GM23338 (cell line): ENCODE results near the gene EEF1A1. TPM values are rescaled to one million over a fixed set of nuclear protein-coding genes. Genes with fewer than 3 reads are reported as not detected.
A peak's percentile ranks its signal among the peaks of the same experiment; 100 is the strongest.

ENCODE experiments used
- ATAC-seq: fragments of 200-7000 bp; cut with Tn5 transposase; 3 replicates; pipeline ENCODE4 v1.9.1; 2020
- DNase-seq: peaks from one replicate; pipeline ENCODE4 v3.0.0-alpha.2; 2015; ENCODE audit warnings: low spot score
- H2AFZ ChIP-seq: fragments of 200-600 bp; sonication (generic); 2 replicates; pipeline ENCODE4 v1.8.0; 2016; ENCODE audit warnings: antibody characterized with exemption, mild to moderate bottlenecking, moderate library complexity
- H3F3A ChIP-seq: fragments of 200-600 bp; sonication (generic); replicated peaks from 2 replicates; pipeline ENCODE4 v1.8.0; 2017; ENCODE audit warnings: antibody characterized with exemption, mixed run types, low read depth
- H3K27ac ChIP-seq: fragments of 200-600 bp; sonication (generic); 2 replicates; pipeline ENCODE4 v1.6.1; 2016; ENCODE audit warnings: low read depth
- H3K27me3 ChIP-seq: fragments of 200-600 bp; sonication (generic); 2 replicates; pipeline ENCODE4 v1.8.0; 2016; ENCODE audit warnings: mild to moderate bottlenecking, mixed run types, moderate library complexity; ENCODE audit not compliant: insufficient read depth
- H3K36me3 ChIP-seq: fragments of 200-600 bp; sonication (generic); 2 replicates; pipeline ENCODE4 v1.8.0; 2016; ENCODE audit warnings: mild to moderate bottlenecking; ENCODE audit not compliant: insufficient read depth
- H3K4me1 ChIP-seq: fragments of 200-600 bp; sonication (generic); 2 replicates; pipeline ENCODE4 v1.8.0; 2016; ENCODE audit warnings: mild to moderate bottlenecking, moderate library complexity; ENCODE audit not compliant: insufficient read depth
- H3K4me2 ChIP-seq: fragments of 200-600 bp; sonication (generic); 2 replicates; pipeline ENCODE4 v1.7.1; 2017; ENCODE audit warnings: mixed run types
- H3K4me3 ChIP-seq: fragments of 200-600 bp; sonication (generic); 2 replicates; pipeline ENCODE4 v1.6.1; 2016; ENCODE audit warnings: mixed run types
- H3K79me2 ChIP-seq: fragments of 200-600 bp; sonication (generic); replicated peaks from 2 replicates; pipeline ENCODE4 v1.8.0; 2017; ENCODE audit warnings: mild to moderate bottlenecking; ENCODE audit not compliant: insufficient read depth
- H3K9me2 ChIP-seq: fragments of 200-600 bp; sonication (generic); 2 replicates; pipeline ENCODE4 v1.8.0; 2017; ENCODE audit not compliant: insufficient read depth
- H4K20me1 ChIP-seq: fragments of 200-600 bp; sonication (generic); replicated peaks from 2 replicates; pipeline ENCODE4 v1.8.0; 2017; ENCODE audit warnings: mild to moderate bottlenecking; ENCODE audit not compliant: insufficient read depth
- H3K27ac Mint-ChIP-seq: 2 replicates; pipeline ENCODE4 v1.8.0; 2020; ENCODE audit warnings: inconsistent platforms, mild to moderate bottlenecking, moderate library complexity, mixed read lengths
- H3K27me3 Mint-ChIP-seq: 3 replicates; pipeline ENCODE4 v1.8.0; 2022; ENCODE audit warnings: low read depth, mild to moderate bottlenecking, moderate library complexity, mixed read lengths, inconsistent platforms; ENCODE audit not compliant: insufficient read depth, poor library complexity
- H3K36me3 Mint-ChIP-seq: 3 replicates; pipeline ENCODE4 v1.8.0; 2021; ENCODE audit warnings: low read depth, mild to moderate bottlenecking, inconsistent platforms, moderate library complexity, mixed read lengths
- H3K4me1 Mint-ChIP-seq: 3 replicates; pipeline ENCODE4 v1.8.0; 2020; ENCODE audit warnings: mild to moderate bottlenecking, inconsistent platforms, mixed read lengths
- H3K4me3 Mint-ChIP-seq: 3 replicates; pipeline ENCODE4 v1.8.0; 2021; ENCODE audit warnings: moderate library complexity, mild to moderate bottlenecking, inconsistent platforms, mixed read lengths
- H3K9me3 Mint-ChIP-seq: 3 replicates; pipeline ENCODE4 v1.8.0; 2020; ENCODE audit warnings: moderate library complexity, mild to moderate bottlenecking, inconsistent platforms, mixed read lengths
- CTCF ChIP-seq, 2 experiments: fragments of 200-600 bp in 1 of 2; sonication (generic) in 1 of 2; conservative IDR thresholded peaks; 2 replicates each; pipeline versions ENCODE4 v1.5.1 to v1.6.1; 2016 to 2017; ENCODE audit warnings: antibody characterized with exemption in 2 of 2, low read depth in 2 of 2, mild to moderate bottlenecking in 2 of 2, moderate library complexity in 1 of 2
- EZH2phosphoT487 ChIP-seq: fragments of 200-600 bp; sonication (generic); IDR thresholded peaks from one replicate; pipeline ENCODE4 v1.8.1; 2018; ENCODE audit warnings: antibody characterized with exemption; ENCODE audit not compliant: unreplicated experiment
- POLR2AphosphoS5 ChIP-seq: IDR thresholded peaks from 2 replicates; pipeline ENCODE4 v1.6.1; 2016; ENCODE audit warnings: antibody characterized with exemption, low read depth
- ZNF331 ChIP-seq: fragments of 250-450 bp; sonication (Bioruptor Pico); IDR thresholded peaks from 2 replicates; pipeline ENCODE4 v1.5.0; 2020; ENCODE audit warnings: low read depth, mild to moderate bottlenecking, moderate library complexity
- polyA plus RNA-seq: library from polyadenylated mRNA; unstranded; fragments of >200 nt; fragmentation: Nextera tagmentation; extraction: Ambion mirVana; gene quantifications from 2 replicates; pipeline ENCODE4 v1.2.1, GENCODE V29; 2016
- total RNA-seq: library from RNA; depleted of rRNA; stranded (reverse); fragments of >200 nt; shearing (Covaris generic); gene quantifications from 2 replicates; pipeline ENCODE4 v1.2.3, GENCODE V29; 2014

Gene EEF1A1
- total and polyA plus RNA-seq, 2 experiments from 2014 or later, result 7,677 to 12,342 TPM

- TF ChIP-seq CTCF (conservative IDR thresholded peaks at IDR 0.05; ENCODE audit: low read depth in 2 of 2), result no peak
- no peak for TF ChIP-seq EZH2phosphoT487
- TF ChIP-seq ZNF331 (CRISPR knock-in tag), result no peak
Observed at GRCh38 chr6:73515204-73515655, 5.6 kb downstream of the EEF1A1 start (continued).

- Histone ChIP-seq H3K27me3 (no peaks in the 10 kb centered on the region), H3K27ac (peak overlapping the region; percentile 99)
- H3K36me3 Mint-ChIP-seq, result peaks cover 57% of the 10 kb centered on the region
Observed at GRCh38 chr6:73514746-73515110, 6.1 kb downstream of the EEF1A1 start.

GRCh38 chr6:73513496-73513854, 7.4 kb downstream of the EEF1A1 start:
- H3K27ac Mint-ChIP-seq, result no peak overlapping the region
- no peak for TF ChIP-seq CTCF (conservative IDR thresholded peaks at IDR 0.05; ENCODE audit: low read depth in 2 of 2)

More at GRCh38 chr6:73514746-73515110, 6.1 kb downstream of the EEF1A1 start:
- Histone ChIP-seq H3F3A (peaks cover 55% of the 10 kb centered on the region), H3K36me3 (peaks cover 35% of the 10 kb centered on the region), H3K4me3 (no peak overlapping the region), H2AFZ (no peak overlapping the region), H3K4me1 (peaks cover 5% of the 10 kb centered on the region; the same call in 1 of the 2 replicates), H4K20me1 (peaks cover 8% of the 10 kb centered on the region; the same call in 1 of the 2 replicates), H3K79me2 (peaks cover 31% of the 10 kb centered on the region), H3K9me2 (no peaks in the 10 kb centered on the region), H3K4me2 (no peak overlapping the region)
- ATAC-seq (peak; percentile 11), DNase-seq (peak; percentile 42)
- Mint-ChIP-seq H3K4me3 (peak overlapping the region; percentile 41; the same call in 1 of the 3 replicates), H3K27ac (peak overlapping the region; percentile 92), H3K27me3 (peaks cover 75% of the 10 kb centered on the region), H3K9me3 (peaks cover 28% of the 10 kb centered on the region), H3K4me1 (peaks cover 26% of the 10 kb centered on the region)
- peak; percentile 13; the same call in 1 of the 2 replicates for TF ChIP-seq POLR2AphosphoS5
- TF ChIP-seq CTCF (conservative IDR thresholded peaks at IDR 0.05; ENCODE audit: low read depth in 2 of 2), result no peak

More at GRCh38 chr6:73513496-73513854, 7.4 kb downstream of the EEF1A1 start:
- Histone ChIP-seq H3K79me2 (peaks cover 19% of the 10 kb centered on the region), H3K4me1 (peaks cover 5% of the 10 kb centered on the region; the same call in 1 of the 2 replicates), H3K4me3 (no peak overlapping the region), H3K27me3 (no peaks in the 10 kb centered on the region), H3K27ac (peak overlapping the region; percentile 10; the same call in 1 of the 2 replicates), H3K36me3 (peaks cover 23% of the 10 kb centered on the region), H2AFZ (no peak overlapping the region), H3K4me2 (no peak overlapping the region), H4K20me1 (no peaks in the 10 kb centered on the region; the same call in 1 of the 2 replicates), H3F3A (peaks cover 44% of the 10 kb centered on the region), H3K9me2 (no peaks in the 10 kb centered on the region)
- Mint-ChIP-seq H3K36me3 (peaks cover 44% of the 10 kb centered on the region), H3K27me3 (peaks cover 63% of the 10 kb centered on the region), H3K4me3 (peak overlapping the region; percentile 3; the same call in 1 of the 3 replicates), H3K4me1 (peaks cover 25% of the 10 kb centered on the region), H3K9me3 (peaks cover 17% of the 10 kb centered on the region; the same call in 2 of the 3 replicates)
- DNase-seq, result no peak
- ATAC-seq, result no peak
